GM12878 (cell line): ENCODE measurements around the gene ZNF22.

Source experiments
- BHLHE40 ChIP-seq, 2 experiments: fragments of 450-650 bp in 1 of 2; IDR thresholded peaks; 2 replicates each; pipeline ENCODE4 v1.6.1; 2011 to 2017; ENCODE audit warnings: low read depth in 2 of 2, borderline replicate concordance in 1 of 2, improper control_type of control experiment in 1 of 2, low read length in 1 of 2, mild to moderate bottlenecking in 1 of 2
- CTCF ChIP-seq, 3 experiments: IDR thresholded peaks in 2 of 3; conservative IDR thresholded peaks in 1 of 3; 2 replicates each; pipeline ENCODE4 v1.5.1; 2011; ENCODE audit warnings: low read depth in 3 of 3, low read length in 3 of 3, mild to moderate bottlenecking in 3 of 3, control low read depth in 2 of 3, moderate library complexity in 2 of 3, inconsistent platforms in 1 of 3, mixed read lengths in 1 of 3; ENCODE audit not compliant: control insufficient read depth in 2 of 3, insufficient read depth in 1 of 3; ENCODE audit errors: extremely low read depth in 1 of 3
- ESRRA ChIP-seq: IDR thresholded peaks from 2 replicates; pipeline ENCODE4 v1.6.1; 2012; ENCODE audit warnings: mild to moderate bottlenecking, low read length, improper control_type of control experiment
- POLR2A ChIP-seq: IDR thresholded peaks from 2 replicates; pipeline ENCODE4 v1.6.1; 2011; ENCODE audit warnings: low read depth, mild to moderate bottlenecking, low read length
- RAD21 ChIP-seq: IDR thresholded peaks from 2 replicates; pipeline ENCODE4 v1.6.1; 2011; ENCODE audit warnings: mild to moderate bottlenecking, low read depth, low read length, moderate library complexity; ENCODE audit not compliant: insufficient read depth
- SMARCA5 ChIP-seq: fragments of 450-650 bp; IDR thresholded peaks from 2 replicates; pipeline ENCODE4 v1.6.1; 2017; ENCODE audit warnings: mild to moderate bottlenecking
- SRF ChIP-seq, 2 experiments: IDR thresholded peaks; 2 replicates each; pipeline ENCODE4 v1.6.1; 2011; ENCODE audit warnings: low read depth in 2 of 2, low read length in 2 of 2, mild to moderate bottlenecking in 1 of 2, moderate library complexity in 1 of 2
- YY1 ChIP-seq: IDR thresholded peaks from 2 replicates; pipeline ENCODE4 v1.6.1; 2011; ENCODE audit warnings: low read depth, mild to moderate bottlenecking, low read length

- TF ChIP-seq POLR2A (no peak), SMARCA5 (no peak), ESRRA (no peak), CTCF (IDR thresholded peaks at IDR 0.05 in 2 of 3, conservative IDR thresholded peaks at IDR 0.05 in 1 of 3; ENCODE audit: control insufficient read depth in 2 of 3, extremely low read depth in 1 of 3, insufficient read depth in 1 of 3, low read depth in 3 of 3, low read length in 3 of 3) (no peak), BHLHE40 (IDR thresholded peaks at IDR 0.05; ENCODE audit: borderline replicate concordance in 1 of 2, low read depth in 2 of 2, low read length in 1 of 2) (no peak), SRF (IDR thresholded peaks at IDR 0.05; ENCODE audit: low read depth in 2 of 2, low read length in 2 of 2) (no peak), YY1 (no peak), RAD21 (no peak)
Observed at GRCh38 chr10:44994752-44995530, 5.8 kb upstream of the ZNF22 start.
